Measurements from ENCODE around the gene ITPKB. TPM values are rescaled to one million over a fixed set of nuclear protein-coding genes. Genes with fewer than 3 reads are reported as not detected.

The ITPKB gene
- total RNA-seq, 1 experiment from 2014 or later, result 17.7 TPM

DNA sequence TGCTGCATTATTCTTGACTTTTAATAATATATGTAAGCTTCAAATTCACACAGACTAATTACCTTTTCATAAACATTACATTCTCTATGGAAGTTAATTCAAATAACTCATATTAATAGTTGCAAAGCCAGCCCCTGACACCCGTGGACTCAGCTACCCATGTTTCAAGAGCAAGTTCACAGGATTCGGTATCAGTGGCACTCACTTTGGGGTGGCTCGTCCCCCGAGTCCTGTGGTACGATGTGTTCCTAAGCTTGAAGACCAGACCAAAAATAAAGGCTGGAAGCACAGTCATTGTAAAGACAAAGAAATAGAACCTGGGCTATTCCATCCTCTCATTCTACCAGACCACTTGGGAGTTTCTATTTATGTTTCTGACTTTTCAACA lies 70.9 kb downstream of the ITPKB start:
- Histone ChIP-seq H3K9me3 (ENCODE audit: low read length) (no peaks in the 10 kb centered on the region), H3K27ac (ENCODE audit: low read length) (no peak overlapping the region), H2AFZ (ENCODE audit: low read length) (no peak overlapping the region), H3K79me2 (ENCODE audit: low read length) (no peaks in the 10 kb centered on the region), H3K36me3 (ENCODE audit: low read depth, low read length) (no peaks in the 10 kb centered on the region), H3K9ac (ENCODE audit: low read length) (no peak overlapping the region), H3K4me3 (ENCODE audit: low read length) (no peak overlapping the region), H3F3A (ENCODE audit: low read length, unreplicated experiment) (no peaks in the 10 kb centered on the region), H3K4me2 (ENCODE audit: low read length) (no peak overlapping the region), H3K9me2 (replicated peaks; ENCODE audit: low read length) (no peaks in the 10 kb centered on the region), H4K20me1 (ENCODE audit: low read length) (no peaks in the 10 kb centered on the region), H3K27me3 (ENCODE audit: low read length) (no peaks in the 10 kb centered on the region), H3K4me1 (ENCODE audit: insufficient read depth, low read length) (peaks cover 23% of the 10 kb centered on the region)
- BruUV-seq (replicated peaks), result no TSS peak
- TF ChIP-seq EZH2phosphoT487 (IDR thresholded peaks at IDR 0.05; ENCODE audit: borderline replicate concordance, low read length) (no peak), EZH2 (IDR thresholded peaks at IDR 0.05; ENCODE audit: low read length, unreplicated experiment) (no peak), CTCF (conservative IDR thresholded peaks at IDR 0.05; ENCODE audit: low read depth, low read length) (no peak)
- no peak for ATAC-seq
- ChIA-PET CTCF (interaction anchor here (0.6 kb wide), 2 partner anchors 9 to 10 kb away, joined by 3 to 11 read pairs; no protein-coding TSS in a partner anchor), POLR2A (ENCODE audit: unreplicated experiment) (no interaction called here)
- intact Hi-C loops (cut with micrococcal nuclease), result no loop called here
- no peak for DNase-seq

- no peaks in the 10 kb centered on the region for H4K20me1 ChIP-seq (ENCODE audit: low read length)
- no peak overlapping the region for H3K4me2 ChIP-seq (ENCODE audit: low read length)
- POLR2A ChIA-PET (ENCODE audit: unreplicated experiment), result no interaction called here
- no peak overlapping the region for H3K27ac ChIP-seq (ENCODE audit: low read length)
- no peaks in the 10 kb centered on the region for H3K36me3 ChIP-seq (ENCODE audit: low read depth, low read length)
- H2AFZ ChIP-seq (ENCODE audit: low read length), result no peak overlapping the region
- intact Hi-C loops (cut with micrococcal nuclease), result no loop called here
- no TSS peak for BruUV-seq (replicated peaks)
- H3F3A ChIP-seq (ENCODE audit: low read length, unreplicated experiment), result no peaks in the 10 kb centered on the region
- H3K79me2 ChIP-seq (ENCODE audit: low read length), result no peaks in the 10 kb centered on the region
- DNase-seq, result no peak
- no peaks in the 10 kb centered on the region for H3K9me2 ChIP-seq (replicated peaks; ENCODE audit: low read length)
- no peak overlapping the region for H3K9ac ChIP-seq (ENCODE audit: low read length)
- no peaks in the 10 kb centered on the region for H3K9me3 ChIP-seq (ENCODE audit: low read length)
- H3K27me3 ChIP-seq (ENCODE audit: low read length), result no peaks in the 10 kb centered on the region
- H3K4me1 ChIP-seq (ENCODE audit: insufficient read depth, low read length), result peaks cover 35% of the 10 kb centered on the region
- no peak for TF ChIP-seq EZH2phosphoT487 (IDR thresholded peaks at IDR 0.05; ENCODE audit: borderline replicate concordance, low read length)
- TF ChIP-seq EZH2 (IDR thresholded peaks at IDR 0.05; ENCODE audit: low read length, unreplicated experiment), result no peak
- TF ChIP-seq CTCF (conservative IDR thresholded peaks at IDR 0.05; ENCODE audit: low read depth, low read length), result no peak
- no peak for ATAC-seq
- CTCF ChIA-PET, result no interaction called here
- no peak overlapping the region for H3K4me3 ChIP-seq (ENCODE audit: low read length)
Measured at GRCh38 chr1:226666692-226667091, 72.4 kb downstream of the ITPKB start.

- no peaks in the 10 kb centered on the region for H4K20me1 ChIP-seq (ENCODE audit: low read length)
- intact Hi-C loops (cut with micrococcal nuclease), result no loop called here
- CTCF ChIA-PET, result no interaction called here
- TF ChIP-seq EZH2 (IDR thresholded peaks at IDR 0.05; ENCODE audit: low read length, unreplicated experiment), result no peak
- TF ChIP-seq EZH2phosphoT487 (IDR thresholded peaks at IDR 0.05; ENCODE audit: borderline replicate concordance, low read length), result no peak
- no peak for TF ChIP-seq CTCF (conservative IDR thresholded peaks at IDR 0.05; ENCODE audit: low read depth, low read length)
- H3K27ac ChIP-seq (ENCODE audit: low read length), result no peak overlapping the region
- H3K4me3 ChIP-seq (ENCODE audit: low read length), result no peak overlapping the region
- no peak overlapping the region for H3K4me2 ChIP-seq (ENCODE audit: low read length)
- no peaks in the 10 kb centered on the region for H3K27me3 ChIP-seq (ENCODE audit: low read length)
- ATAC-seq (no peak), DNase-seq (no peak)
- BruUV-seq (replicated peaks), result no TSS peak
- POLR2A ChIA-PET (ENCODE audit: unreplicated experiment), result no interaction called here
- no peaks in the 10 kb centered on the region for H3K9me3 ChIP-seq (ENCODE audit: low read length)
- H3K79me2 ChIP-seq (ENCODE audit: low read length), result no peaks in the 10 kb centered on the region
- H3K36me3 ChIP-seq (ENCODE audit: low read depth, low read length), result no peaks in the 10 kb centered on the region
- H3K9ac ChIP-seq (ENCODE audit: low read length), result no peak overlapping the region
- no peak overlapping the region for H2AFZ ChIP-seq (ENCODE audit: low read length)
- H3K4me1 ChIP-seq (ENCODE audit: insufficient read depth, low read length), result peaks cover 35% of the 10 kb centered on the region
- H3K9me2 ChIP-seq (replicated peaks; ENCODE audit: low read length), result no peaks in the 10 kb centered on the region
- no peaks in the 10 kb centered on the region for H3F3A ChIP-seq (ENCODE audit: low read length, unreplicated experiment)
Measured at GRCh38 chr1:226666164-226666506, 72.9 kb downstream of the ITPKB start.

Data from PC-3 (cell line).